Dedifferentiated amniotic fluid mesenchymal stem cell (primary cell): ENCODE results near the gene MYBPH.

ENCODE experiments used
- DNase-seq: peaks from one replicate; pipeline ENCODE4 v3.0.0-alpha.2; 2016; ENCODE audit errors: extremely low spot score

The MYBPH gene

DNA sequence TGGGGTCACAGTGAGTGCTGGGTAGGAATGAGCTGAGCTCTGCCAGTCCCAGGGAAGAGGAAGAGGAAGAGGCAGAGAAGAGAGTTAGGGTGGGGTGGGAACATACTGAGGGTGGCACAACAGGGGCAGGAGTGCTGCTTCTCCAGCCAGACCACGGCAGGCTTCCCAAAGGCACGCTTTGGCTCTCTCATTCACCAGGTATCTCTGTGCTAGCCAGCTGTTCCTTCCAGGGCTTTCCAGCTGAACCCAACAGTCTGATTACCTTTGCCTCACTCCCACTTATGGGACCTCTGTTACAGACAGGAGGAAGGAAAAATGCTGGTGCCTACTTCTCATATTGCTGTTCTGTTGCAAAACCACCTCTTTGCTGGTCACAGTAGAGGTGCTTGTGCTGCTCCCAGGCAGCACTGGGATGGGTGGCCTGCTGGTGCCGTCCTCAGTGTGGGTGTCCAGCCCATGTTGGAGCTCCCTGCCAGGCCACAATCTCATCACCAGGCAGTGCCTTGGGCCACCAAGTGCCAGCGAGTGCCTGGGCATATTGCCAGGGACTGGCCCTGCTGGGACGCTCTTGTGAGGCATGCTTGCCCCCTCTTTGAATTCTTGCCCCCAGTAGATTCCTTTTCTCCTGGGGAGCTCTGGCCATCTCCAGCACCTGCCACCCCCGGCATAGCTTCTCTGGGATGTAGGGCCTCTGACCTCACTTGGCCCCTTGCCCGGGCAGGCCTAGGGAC is 46.0 kb downstream of the MYBPH start:
- DNase-seq = no peak

DNA sequence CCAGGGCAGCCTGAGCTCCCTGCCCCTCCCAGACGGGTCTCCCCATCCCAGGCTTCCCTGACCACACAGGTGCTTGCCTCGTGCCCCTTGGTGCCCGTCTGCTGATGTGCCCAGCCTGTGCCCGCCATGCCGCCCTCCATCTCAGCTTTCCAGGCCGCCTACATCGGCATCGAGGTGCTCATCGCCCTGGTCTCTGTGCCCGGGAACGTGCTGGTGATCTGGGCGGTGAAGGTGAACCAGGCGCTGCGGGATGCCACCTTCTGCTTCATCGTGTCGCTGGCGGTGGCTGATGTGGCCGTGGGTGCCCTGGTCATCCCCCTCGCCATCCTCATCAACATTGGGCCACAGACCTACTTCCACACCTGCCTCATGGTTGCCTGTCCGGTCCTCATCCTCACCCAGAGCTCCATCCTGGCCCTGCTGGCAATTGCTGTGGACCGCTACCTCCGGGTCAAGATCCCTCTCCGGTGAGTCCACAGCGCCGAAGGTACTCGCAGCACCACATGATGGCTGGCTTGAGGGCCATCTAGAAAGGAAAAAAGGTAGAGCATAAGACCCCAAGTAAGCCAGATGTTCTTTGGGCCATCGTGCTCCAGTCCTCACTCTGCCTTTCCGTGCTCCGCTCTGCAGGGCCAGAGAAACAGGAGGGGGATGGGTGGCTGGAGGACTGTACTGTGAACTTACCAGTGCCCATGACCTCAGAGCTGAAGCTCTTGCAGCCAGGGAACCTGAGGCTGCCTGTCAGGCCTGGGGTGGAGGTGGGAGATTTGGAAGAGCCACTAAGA is 46.7 kb downstream of the MYBPH start:
- DNase-seq = no peak

DNA sequence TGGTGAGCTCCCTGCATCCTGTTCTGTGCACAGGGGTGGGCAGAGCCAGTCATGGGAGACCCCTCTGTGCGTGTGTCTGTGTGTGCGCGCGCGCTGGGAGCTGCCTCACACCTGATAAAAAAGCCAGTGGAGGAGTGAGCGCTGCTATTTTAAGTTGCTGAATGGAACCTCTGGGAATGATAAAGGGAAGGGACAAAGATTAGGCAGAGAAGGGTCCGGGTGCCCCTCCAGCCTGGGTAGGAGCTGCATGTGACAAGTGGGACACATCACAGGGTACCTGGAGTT is 47.3 kb downstream of the MYBPH start:
- no peak for DNase-seq

DNA sequence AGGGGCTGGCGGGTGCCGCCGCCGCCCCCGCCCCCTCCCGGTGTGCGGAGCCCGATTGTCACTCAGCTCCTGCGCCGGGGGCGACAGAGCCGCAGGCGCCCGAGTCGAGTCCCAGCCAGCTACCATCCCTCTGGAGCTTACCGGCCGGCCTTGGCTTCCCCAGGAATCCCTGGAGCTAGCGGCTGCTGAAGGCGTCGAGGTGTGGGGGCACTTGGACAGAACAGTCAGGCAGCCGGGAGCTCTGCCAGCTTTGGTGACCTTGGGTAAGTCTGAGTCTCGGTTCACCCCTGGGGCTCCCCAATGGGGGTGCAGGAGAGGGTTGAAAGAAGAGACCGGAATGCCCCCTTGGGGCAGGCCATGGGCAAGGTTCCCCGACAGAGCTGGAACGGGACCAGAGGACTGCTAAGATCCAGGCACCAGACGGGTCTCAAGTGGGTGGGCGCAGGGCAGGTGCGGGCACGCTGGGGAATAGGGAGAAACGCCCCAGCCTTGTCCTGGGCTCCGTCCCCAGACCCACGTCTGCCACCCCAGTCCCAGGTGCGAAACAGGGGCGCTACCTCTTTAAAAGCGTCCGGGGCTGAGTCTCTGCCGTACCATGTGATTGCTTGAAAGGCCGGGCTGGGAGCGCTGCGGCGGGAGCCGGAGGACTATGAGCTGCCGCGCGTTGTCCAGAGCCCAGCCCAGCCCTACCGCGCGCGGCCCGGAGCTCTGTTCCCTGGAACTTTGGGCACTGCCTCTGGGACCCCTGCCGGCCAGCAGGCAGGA is 47.8 kb downstream of the MYBPH start, which contains the start of gene ADORA1:
TSS of gene ADORA1 (plus strand) at position 61 of the 765 bp plus-strand sequence. CDS start 1,116 bp downstream, outside the sequence.
- no peak for DNase-seq

DNA sequence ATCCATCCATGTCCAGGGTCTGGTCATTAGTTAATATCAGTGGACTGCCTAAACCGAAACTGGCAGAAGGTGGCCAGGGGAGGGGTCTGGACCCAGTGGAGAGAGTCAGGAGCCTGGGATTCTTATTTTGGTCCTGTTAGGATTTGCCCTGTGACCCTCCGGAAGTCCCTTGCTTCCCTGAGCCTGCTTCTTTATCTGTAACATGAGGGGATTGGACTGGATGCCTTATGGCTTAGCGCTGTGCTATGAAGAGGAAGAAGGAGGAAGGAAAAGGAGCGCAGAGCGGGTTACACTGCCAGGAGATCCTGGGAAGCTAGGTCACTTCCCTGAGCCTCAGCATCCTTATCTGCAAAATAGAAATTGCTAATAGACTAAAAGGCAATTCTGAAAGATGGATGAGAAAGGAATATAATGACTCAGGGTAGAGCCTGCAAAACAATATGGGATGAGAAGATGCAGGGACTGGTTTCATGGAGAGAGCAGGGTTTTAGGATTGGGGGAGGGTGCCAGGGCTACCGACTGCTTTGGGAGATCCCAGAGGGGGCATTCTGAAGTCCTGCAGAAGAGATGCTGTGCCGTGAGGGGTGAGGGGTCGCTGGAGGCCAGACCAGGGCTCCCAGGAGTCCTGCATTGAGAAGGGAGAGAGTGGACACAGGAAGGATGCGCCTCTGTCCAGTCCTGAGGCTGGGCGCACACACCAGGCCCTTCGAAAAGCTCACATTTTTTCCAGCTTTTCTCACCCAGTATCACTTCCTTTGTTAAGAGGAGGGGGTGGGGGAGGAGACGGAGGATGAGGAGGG is 48.6 kb downstream of the MYBPH start:
- DNase-seq = no peak

DNA sequence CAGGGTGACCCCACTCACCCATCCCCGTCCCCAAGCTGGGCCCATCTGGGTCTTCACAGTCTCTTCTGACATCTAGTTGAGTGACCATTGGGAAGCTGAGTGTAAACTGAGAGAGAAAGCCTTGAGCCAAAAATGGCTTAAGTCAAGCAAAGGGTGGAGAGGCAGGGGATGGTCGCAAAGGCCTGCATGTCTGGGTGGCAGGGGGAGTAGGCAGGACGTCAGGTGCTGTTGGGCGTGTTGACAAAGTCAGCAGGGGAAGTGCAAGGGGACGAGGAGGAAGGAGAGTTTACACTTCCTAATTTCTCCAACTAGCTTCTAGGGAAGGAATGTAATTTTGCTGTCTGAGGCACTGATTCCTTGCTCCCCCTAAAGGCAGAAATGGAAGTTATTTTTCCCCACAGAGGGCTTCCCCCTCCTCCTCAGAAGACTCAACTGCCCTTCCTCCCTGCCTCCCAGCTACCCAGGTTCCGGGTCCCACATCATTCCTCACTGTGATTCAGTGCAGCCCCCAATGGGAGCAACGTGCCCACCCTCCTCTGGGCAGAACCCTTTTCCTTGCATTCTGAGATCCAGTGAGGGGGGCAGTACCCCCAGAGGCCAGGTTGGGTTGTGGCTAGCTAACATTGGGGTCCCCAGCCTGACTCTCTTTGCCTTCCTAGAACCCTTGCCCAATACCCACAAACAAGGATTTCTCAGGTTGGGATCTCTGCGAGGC is 49.3 kb downstream of the MYBPH start:
- peak; percentile 23 for DNase-seq

DNA sequence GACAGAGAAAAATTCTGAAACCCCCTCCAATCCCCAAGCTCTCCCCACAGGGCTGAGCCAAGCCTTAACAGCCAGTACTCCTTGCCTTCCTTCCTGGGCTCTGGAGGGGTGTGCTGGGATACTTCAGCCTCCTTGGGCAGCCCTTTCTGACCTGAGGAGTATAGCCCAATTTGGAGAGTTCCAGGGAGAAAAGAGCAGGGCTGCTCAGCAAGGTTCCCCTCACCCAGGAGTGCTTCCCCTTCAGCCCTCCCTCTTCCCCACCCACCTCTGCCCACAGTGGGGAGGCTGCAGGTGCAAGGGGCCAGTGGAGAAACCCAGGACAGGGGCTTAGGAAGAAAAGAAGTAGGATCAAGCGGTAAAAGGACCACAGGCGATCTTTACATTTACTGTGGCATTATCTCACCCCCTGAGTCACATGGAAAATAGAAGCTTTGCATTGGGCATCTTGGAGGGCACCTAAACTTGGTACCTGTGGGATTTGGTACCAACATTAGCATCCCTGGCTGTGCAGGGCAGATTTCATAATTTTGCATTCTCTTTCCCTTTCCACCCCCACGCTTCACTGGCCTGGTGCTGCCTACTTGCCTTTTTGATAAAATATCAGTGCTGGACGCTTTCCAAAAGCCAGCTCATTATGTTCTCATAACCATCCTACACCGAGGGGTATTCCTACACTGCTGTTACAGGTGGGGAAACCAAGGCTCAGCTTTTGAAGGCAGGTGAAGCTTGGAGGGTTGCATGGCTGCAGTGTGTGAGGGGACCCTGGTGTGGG is 50.9 kb downstream of the MYBPH start:
- no peak for DNase-seq

DNA sequence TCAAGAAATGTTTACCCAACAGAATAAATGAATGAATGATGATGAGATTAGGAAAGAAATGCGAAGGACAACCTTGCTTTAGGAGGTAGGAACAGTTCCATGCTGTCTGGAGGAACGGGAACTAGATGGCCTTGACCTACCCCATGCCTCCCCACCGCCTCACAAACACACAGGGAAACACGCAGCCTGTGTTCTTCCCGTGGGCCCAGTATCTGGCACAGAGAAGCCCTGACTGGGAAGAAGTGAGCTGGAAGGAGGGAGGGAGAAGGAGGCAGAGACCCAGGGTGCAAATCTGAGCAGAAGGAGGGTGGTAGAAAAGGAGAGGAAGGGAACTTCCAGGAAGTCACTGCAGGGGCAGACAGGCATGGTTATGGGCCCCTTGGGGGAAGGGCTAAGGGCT is 51.6 kb downstream of the MYBPH start:
- DNase-seq = no peak

DNA sequence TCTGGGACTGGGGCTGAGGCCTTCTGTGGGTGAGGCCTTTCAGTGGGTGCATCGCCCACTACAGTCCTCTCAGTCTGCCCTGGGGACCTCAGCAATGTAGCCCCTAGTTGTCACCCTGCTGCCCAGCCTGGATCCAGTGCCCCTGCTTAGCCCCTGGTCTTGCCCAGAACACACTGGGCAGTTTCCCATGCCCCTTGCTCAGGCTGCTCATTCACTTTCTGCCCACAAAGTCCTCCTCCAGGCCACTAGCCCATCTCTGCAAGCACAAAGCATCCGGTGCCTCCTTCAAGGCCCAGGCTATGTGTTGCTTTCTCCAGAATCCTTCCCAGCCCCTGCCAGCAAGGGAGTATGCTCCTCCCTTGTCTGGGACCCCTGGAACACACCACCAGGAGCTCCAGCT is 53.5 kb downstream of the MYBPH start:
- no peak for DNase-seq

DNA sequence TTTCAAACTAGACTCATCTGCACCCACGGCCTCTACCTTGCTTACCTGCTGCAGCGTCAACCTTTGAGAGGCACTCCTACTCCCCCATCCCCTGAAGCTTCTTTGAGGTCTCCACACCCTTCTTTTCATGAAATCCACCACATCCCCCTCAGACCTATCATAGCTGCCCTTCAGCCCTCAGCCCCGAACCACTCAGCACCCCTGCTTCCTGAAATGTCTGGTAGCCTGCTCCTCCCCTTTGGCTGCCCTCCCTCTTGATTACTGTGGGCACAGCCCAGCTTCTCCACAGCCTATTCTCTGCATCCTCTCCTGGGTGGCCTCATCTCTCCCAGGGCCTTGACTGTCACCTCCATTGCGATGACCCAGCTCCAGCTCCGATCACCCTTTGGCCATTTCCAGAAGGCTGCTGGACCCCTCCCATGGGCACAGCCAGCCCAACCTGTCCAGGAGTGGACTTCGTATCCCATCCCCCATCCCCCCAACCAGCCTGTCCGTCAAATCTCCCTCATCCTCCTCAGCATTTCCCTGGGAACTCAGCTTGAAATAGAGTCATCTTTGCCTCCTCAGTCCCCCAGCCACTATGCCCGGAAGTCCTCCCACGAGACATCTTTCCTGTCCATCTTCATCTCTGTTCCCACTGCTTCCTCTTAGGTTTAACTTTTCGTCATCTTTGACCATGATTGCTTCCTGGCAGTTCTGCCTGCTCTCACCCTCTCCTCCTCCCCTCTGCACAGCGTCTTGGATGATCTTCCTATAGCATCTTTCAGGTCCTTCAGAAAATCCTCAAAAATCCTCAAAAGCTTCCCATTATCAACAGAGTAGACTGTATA is 54.2 kb downstream of the MYBPH start:
- DNase-seq = no peak

DNA sequence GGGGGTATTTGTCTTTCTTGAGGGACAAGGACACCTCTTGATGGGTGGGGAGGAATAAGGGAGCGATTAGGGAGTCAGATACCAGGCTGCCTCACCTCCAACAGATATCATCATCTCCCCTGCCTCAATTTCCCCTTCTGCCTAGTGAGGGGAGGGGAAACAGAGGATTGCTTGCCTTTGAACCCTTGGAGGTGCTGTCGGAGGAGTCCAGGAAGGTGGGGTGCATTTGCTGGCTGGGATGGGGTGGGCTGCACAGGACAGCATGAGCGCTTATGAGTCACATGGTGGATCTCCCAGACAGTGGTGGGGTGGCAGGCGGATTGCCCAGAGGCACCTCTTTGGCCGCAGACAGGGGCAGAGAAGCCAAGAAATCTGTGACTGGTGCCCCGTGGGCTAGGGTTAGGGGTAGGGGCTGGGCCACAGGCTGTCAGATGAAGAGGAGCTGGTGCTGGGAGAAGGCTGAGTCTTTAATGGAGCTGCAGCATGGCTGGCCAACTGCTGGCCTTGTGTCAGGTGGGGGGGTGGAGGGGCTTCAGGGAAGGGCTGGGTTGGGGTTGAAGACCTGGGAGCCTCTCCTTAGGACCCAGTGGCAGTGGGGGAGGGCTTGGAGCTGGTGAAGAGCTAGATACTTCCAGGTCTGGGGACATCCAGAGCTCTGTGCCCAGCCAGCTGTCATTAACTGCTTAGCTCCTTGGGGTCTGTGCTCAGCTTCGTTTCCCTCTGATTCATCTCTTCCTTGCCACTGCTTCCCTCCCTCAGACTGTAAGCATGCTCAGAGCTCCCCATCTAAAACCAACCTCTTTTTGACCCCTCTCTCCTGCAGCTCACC is 55.1 kb downstream of the MYBPH start:
- DNase-seq = no peak
